HEK293 (cell line): Measurements from ENCODE around the gene CARD10.

Experiments
- CTCF ChIA-PET: fragments of 350-600 bp; formaldehyde crosslinking; extraction: SDS; loops from one replicate; lab custom pipeline; 2021; ENCODE audit warnings: antibody characterized with exemption; lab: Yijun Ruan, JAX
- POLR2A ChIA-PET: fragments of 300-600 bp; formaldehyde crosslinking; extraction: SDS; loops from one replicate; lab custom pipeline; 2020; ENCODE audit warnings: antibody characterized with exemption, inconsistent platforms; lab: Yijun Ruan, JAX
- H3K27ac ChIP-seq: fragments of 200-500 bp; sonication (Bioruptor generic); 2 replicates; pipeline ENCODE4 v1.5.1; 2014; ENCODE audit warnings: low read depth, low read length, control low read depth, inconsistent platforms; ENCODE audit errors: extremely low read depth
- H3K36me3 ChIP-seq, 2 experiments: fragments of 200-500 bp in 1 of 2; sonication (Bioruptor generic) in 1 of 2; 1 replicate in 1 of 2; 2 replicates in 1 of 2; pipeline ENCODE4 v1.5.1; 2014 to 2017; ENCODE audit warnings: inconsistent platforms in 2 of 2, low read length in 2 of 2; ENCODE audit not compliant: control insufficient read depth in 2 of 2, insufficient read depth in 1 of 2
- H3K4me1 ChIP-seq: fragments of 200-500 bp; sonication (Bioruptor generic); 2 replicates; pipeline ENCODE4 v1.5.1; 2014; ENCODE audit warnings: mild to moderate bottlenecking, low read length, inconsistent platforms; ENCODE audit not compliant: control insufficient read depth, insufficient read depth
- H3K4me3 ChIP-seq: 2 replicates; pipeline ENCODE4 v1.5.1; 2011; ENCODE audit warnings: low read depth, mild to moderate bottlenecking, control low read depth, low read length, moderate library complexity
- H3K9me3 ChIP-seq: fragments of 200-500 bp; sonication (Bioruptor generic); 2 replicates; pipeline ENCODE4 v1.5.1; 2014; ENCODE audit warnings: low read depth, low read length, inconsistent platforms; ENCODE audit not compliant: control insufficient read depth, insufficient read depth
- ATF2 ChIP-seq: fragments of 450-650 bp; formaldehyde crosslinking; IDR thresholded peaks from 2 replicates; pipeline ENCODE4 v1.5.1; 2016; ENCODE audit warnings: missing biosample characterization, missing genetic modification characterization, low read depth
- HOXA7 ChIP-seq: sonication (generic); formaldehyde crosslinking; IDR thresholded peaks from 2 replicates; pipeline ENCODE4 v1.8.1; 2022; ENCODE audit warnings: missing genetic modification reagents, borderline replicate concordance
- HOXC10 ChIP-seq: sonication (generic); formaldehyde crosslinking; IDR thresholded peaks from 2 replicates; pipeline ENCODE4 v1.8.1; 2023; ENCODE audit warnings: mild to moderate bottlenecking, missing genetic modification reagents
- KLF1 ChIP-seq: fragments of 450-650 bp; formaldehyde crosslinking; IDR thresholded peaks from 2 replicates; pipeline ENCODE4 v1.5.1; 2016; ENCODE audit warnings: missing biosample characterization, missing genetic modification characterization
- SALL2 ChIP-seq: fragments of 450-650 bp; formaldehyde crosslinking; IDR thresholded peaks from 2 replicates; pipeline ENCODE4 v1.5.0; 2017; ENCODE audit warnings: missing biosample characterization, mild to moderate bottlenecking, missing genetic modification characterization, borderline replicate concordance
- ZBTB10 ChIP-seq: fragments of 450-650 bp; formaldehyde crosslinking; IDR thresholded peaks from 2 replicates; pipeline ENCODE4 v1.5.1; 2016; ENCODE audit warnings: missing biosample characterization, missing genetic modification characterization
- ZBTB26 ChIP-seq: fragments of 450-650 bp; formaldehyde crosslinking; optimal IDR thresholded peaks from 2 replicates; pipeline ENCODE3; 2016; ENCODE audit warnings: missing biosample characterization, mild to moderate bottlenecking, missing genetic modification characterization
- ZNF16 ChIP-seq: fragments of 450-650 bp; formaldehyde crosslinking; IDR thresholded peaks from 2 replicates; pipeline ENCODE4 v1.5.1; 2016; ENCODE audit warnings: low read depth, missing biosample characterization, missing genetic modification characterization
- ZNF19 ChIP-seq: fragments of 450-650 bp; formaldehyde crosslinking; IDR thresholded peaks from 2 replicates; pipeline ENCODE4; 2016; ENCODE audit warnings: missing biosample characterization, missing genetic modification characterization, low read depth
- ZNF335 ChIP-seq: fragments of 450-650 bp; formaldehyde crosslinking; conservative IDR thresholded peaks from 2 replicates; pipeline ENCODE4 v1.5.1; 2016; ENCODE audit warnings: missing biosample characterization, missing genetic modification characterization
- ZNF391 ChIP-seq: fragments of 450-650 bp; formaldehyde crosslinking; IDR thresholded peaks from 2 replicates; pipeline ENCODE4 v1.5.1; 2016; ENCODE audit warnings: low read depth, missing biosample characterization, missing genetic modification characterization, borderline replicate concordance
- ZNF398 ChIP-seq: fragments of 450-650 bp; formaldehyde crosslinking; IDR thresholded peaks from 2 replicates; pipeline ENCODE4 v1.5.1; 2017; ENCODE audit warnings: missing biosample characterization, missing genetic modification characterization
- ZNF416 ChIP-seq: fragments of 450-650 bp; formaldehyde crosslinking; IDR thresholded peaks from 2 replicates; pipeline ENCODE4 v1.5.1; 2016; ENCODE audit warnings: missing biosample characterization, missing genetic modification characterization
- ZNF48 ChIP-seq: fragments of 450-650 bp; formaldehyde crosslinking; IDR thresholded peaks from 2 replicates; pipeline ENCODE4 v1.5.1; 2016; ENCODE audit warnings: missing biosample characterization, missing genetic modification characterization
- ZNF529 ChIP-seq: fragments of 450-650 bp; formaldehyde crosslinking; IDR thresholded peaks from 2 replicates; pipeline ENCODE4 v1.5.1; 2017; ENCODE audit warnings: missing genetic modification characterization, missing biosample characterization; ENCODE audit not compliant: insufficient replicate concordance
- ZNF544 ChIP-seq: fragments of 450-650 bp; formaldehyde crosslinking; IDR thresholded peaks from 2 replicates; pipeline ENCODE4 v1.5.0; 2017; ENCODE audit warnings: missing biosample characterization, missing genetic modification characterization
- ZNF558 ChIP-seq: fragments of 450-650 bp; formaldehyde crosslinking; IDR thresholded peaks from 2 replicates; pipeline ENCODE4 v1.5.1; 2016; ENCODE audit warnings: missing biosample characterization, missing genetic modification characterization
- ZNF658 ChIP-seq: fragments of 450-650 bp; formaldehyde crosslinking; IDR thresholded peaks from 2 replicates; pipeline ENCODE4; 2016; ENCODE audit warnings: missing biosample characterization, missing genetic modification characterization
- ZNF701 ChIP-seq: fragments of 450-650 bp; formaldehyde crosslinking; IDR thresholded peaks from 2 replicates; pipeline ENCODE4 v1.5.1; 2016; ENCODE audit warnings: missing biosample characterization, missing genetic modification characterization
- ZNF704 ChIP-seq: fragments of 450-650 bp; formaldehyde crosslinking; IDR thresholded peaks from 2 replicates; pipeline ENCODE4 v1.5.1; 2016; ENCODE audit warnings: missing biosample characterization, missing genetic modification characterization
- ZNF843 ChIP-seq: fragments of 450-650 bp; formaldehyde crosslinking; IDR thresholded peaks from 2 replicates; pipeline ENCODE4 v1.5.1; 2016; ENCODE audit warnings: missing biosample characterization, missing genetic modification characterization

CARD10 gene

GRCh38 chr22:37445501-37445900 is 73.7 kb downstream of the CARD10 start (continued):
- no peak for TF ChIP-seq KLF1 (tag by site-specific recombination)

GRCh38 chr22:37443977-37444376 is 75.2 kb downstream of the CARD10 start:
- no peaks in the 10 kb centered on the region for H3K9me3 ChIP-seq
- TF ChIP-seq ATF2 (tag by site-specific recombination), result no peak
- no peak for TF ChIP-seq ZBTB10 (tag by site-specific recombination)
- TF ChIP-seq SALL2, result no peak
- no peak for TF ChIP-seq HOXA7 (CRISPR knock-in tag)
- TF ChIP-seq ZNF19, result no peak
- TF ChIP-seq HOXC10 (CRISPR knock-in tag), result no peak
- no peak for TF ChIP-seq ZNF704 (tag by site-specific recombination)
- TF ChIP-seq ZBTB26, result no peak
- no peak for TF ChIP-seq ZNF843
- TF ChIP-seq ZNF701 (tag by site-specific recombination), result no peak
- no peak for TF ChIP-seq ZNF529 (tag by site-specific recombination)
- no peak for TF ChIP-seq ZNF416 (tag by site-specific recombination)
- no peak for TF ChIP-seq ZNF398
- no peak for TF ChIP-seq ZNF16 (tag by site-specific recombination)
- TF ChIP-seq ZNF48, result no peak
- no peak for TF ChIP-seq ZNF658 (tag by site-specific recombination)
- no peak for TF ChIP-seq ZNF558 (tag by site-specific recombination)
- no peak for TF ChIP-seq ZNF335 (tag by site-specific recombination)
- TF ChIP-seq ZNF544, result no peak
- no peak for TF ChIP-seq ZNF391 (tag by site-specific recombination)
- CTCF ChIA-PET, result interaction anchor here (0.6 to 1.8 kb wide), 4 partner anchors 10 to 16 kb away, joined by 3 to 13 read pairs (median 4); no protein-coding TSS in a partner anchor
- H3K4me3 ChIP-seq, result no peak overlapping the region
- no peaks in the 10 kb centered on the region for H3K4me1 ChIP-seq
- H3K27ac ChIP-seq, result no peak overlapping the region
- POLR2A ChIA-PET, result no interaction called here
- H3K36me3 ChIP-seq, result no peaks in the 10 kb centered on the region
